ENCODE data around the gene CDH22. TPM values are rescaled to one million over a fixed set of nuclear protein-coding genes. Genes with fewer than 3 reads are reported as not detected.

The CDH22 gene
- total RNA-seq, 3 donors from 2014 or later = 0.15 to 0.66 (median 0.16) TPM

- Histone ChIP-seq H3K27me3 (peaks cover 0 to 3% of the 10 kb centered on the region in 2 donors), H3K9me3 (no peaks in the 10 kb centered on the region), H3K36me3 (no peaks in the 10 kb centered on the region), H3K27ac (no peak overlapping the region), H3K4me1 (peaks cover 0 to 5% of the 10 kb centered on the region in 2 donors), H3K4me3 (no peak overlapping the region)
- intact Hi-C loops (cut with DNase I; ENCODE audit: low total_unique reads) = no loop called here
- TF ChIP-seq, protein P1, sequence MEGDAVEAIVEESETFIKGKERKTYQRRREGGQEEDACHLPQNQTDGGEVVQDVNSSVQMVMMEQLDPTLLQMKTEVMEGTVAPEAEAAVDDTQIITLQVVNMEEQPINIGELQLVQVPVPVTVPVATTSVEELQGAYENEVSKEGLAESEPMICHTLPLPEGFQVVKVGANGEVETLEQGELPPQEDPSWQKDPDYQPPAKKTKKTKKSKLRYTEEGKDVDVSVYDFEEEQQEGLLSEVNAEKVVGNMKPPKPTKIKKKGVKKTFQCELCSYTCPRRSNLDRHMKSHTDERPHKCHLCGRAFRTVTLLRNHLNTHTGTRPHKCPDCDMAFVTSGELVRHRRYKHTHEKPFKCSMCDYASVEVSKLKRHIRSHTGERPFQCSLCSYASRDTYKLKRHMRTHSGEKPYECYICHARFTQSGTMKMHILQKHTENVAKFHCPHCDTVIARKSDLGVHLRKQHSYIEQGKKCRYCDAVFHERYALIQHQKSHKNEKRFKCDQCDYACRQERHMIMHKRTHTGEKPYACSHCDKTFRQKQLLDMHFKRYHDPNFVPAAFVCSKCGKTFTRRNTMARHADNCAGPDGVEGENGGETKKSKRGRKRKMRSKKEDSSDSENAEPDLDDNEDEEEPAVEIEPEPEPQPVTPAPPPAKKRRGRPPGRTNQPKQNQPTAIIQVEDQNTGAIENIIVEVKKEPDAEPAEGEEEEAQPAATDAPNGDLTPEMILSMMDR (IDR thresholded peaks at IDR 0.05) = no peak
- no peak for TF ChIP-seq POLR2A (IDR thresholded peaks at IDR 0.05)
- TF ChIP-seq POLR2AphosphoS5 (IDR thresholded peaks at IDR 0.05) = no peak
- no peak for DNase-seq (ENCODE audit: low spot score in 2 of 2)
Observed at GRCh38 chr20:46328200-46328882, 20.0 kb upstream of the CDH22 start.

- H3K36me3 ChIP-seq = no peaks in the 10 kb centered on the region
- peaks cover 0 to 7% of the 10 kb centered on the region in 2 donors for H3K27me3 ChIP-seq
- intact Hi-C loops (cut with DNase I; ENCODE audit: low total_unique reads) = no loop called here
- H3K4me3 ChIP-seq = no peak overlapping the region
- no peak for TF ChIP-seq POLR2AphosphoS5 (IDR thresholded peaks at IDR 0.05)
- TF ChIP-seq, protein P1 (IDR thresholded peaks at IDR 0.05) = no peak
- TF ChIP-seq POLR2A (IDR thresholded peaks at IDR 0.05) = no peak
- no peak for DNase-seq (ENCODE audit: low spot score in 2 of 2)
- H3K9me3 ChIP-seq = no peaks in the 10 kb centered on the region
- H3K4me1 ChIP-seq = peaks cover 0 to 5% of the 10 kb centered on the region in 2 donors
- no peak overlapping the region for H3K27ac ChIP-seq
Observed at GRCh38 chr20:46327557-46327956, 19.3 kb upstream of the CDH22 start.

GRCh38 chr20:46325789-46326188 lies 17.5 kb upstream of the CDH22 start:
- H3K4me1 ChIP-seq = peaks cover 0 to 5% of the 10 kb centered on the region in 2 donors
- H3K27me3 ChIP-seq = peaks cover 0 to 10% of the 10 kb centered on the region in 2 donors
- no peak for DNase-seq (ENCODE audit: low spot score in 2 of 2)
- no peaks in the 10 kb centered on the region for H3K9me3 ChIP-seq
- no peak overlapping the region for H3K27ac ChIP-seq
- intact Hi-C loops (cut with DNase I; ENCODE audit: low total_unique reads) = no loop called here
- no peak overlapping the region for H3K4me3 ChIP-seq
- no peaks in the 10 kb centered on the region for H3K36me3 ChIP-seq
- no peak for TF ChIP-seq POLR2AphosphoS5 (IDR thresholded peaks at IDR 0.05)
- TF ChIP-seq POLR2A (IDR thresholded peaks at IDR 0.05) = no peak
- TF ChIP-seq, protein P1 (IDR thresholded peaks at IDR 0.05) = no peak

DNA sequence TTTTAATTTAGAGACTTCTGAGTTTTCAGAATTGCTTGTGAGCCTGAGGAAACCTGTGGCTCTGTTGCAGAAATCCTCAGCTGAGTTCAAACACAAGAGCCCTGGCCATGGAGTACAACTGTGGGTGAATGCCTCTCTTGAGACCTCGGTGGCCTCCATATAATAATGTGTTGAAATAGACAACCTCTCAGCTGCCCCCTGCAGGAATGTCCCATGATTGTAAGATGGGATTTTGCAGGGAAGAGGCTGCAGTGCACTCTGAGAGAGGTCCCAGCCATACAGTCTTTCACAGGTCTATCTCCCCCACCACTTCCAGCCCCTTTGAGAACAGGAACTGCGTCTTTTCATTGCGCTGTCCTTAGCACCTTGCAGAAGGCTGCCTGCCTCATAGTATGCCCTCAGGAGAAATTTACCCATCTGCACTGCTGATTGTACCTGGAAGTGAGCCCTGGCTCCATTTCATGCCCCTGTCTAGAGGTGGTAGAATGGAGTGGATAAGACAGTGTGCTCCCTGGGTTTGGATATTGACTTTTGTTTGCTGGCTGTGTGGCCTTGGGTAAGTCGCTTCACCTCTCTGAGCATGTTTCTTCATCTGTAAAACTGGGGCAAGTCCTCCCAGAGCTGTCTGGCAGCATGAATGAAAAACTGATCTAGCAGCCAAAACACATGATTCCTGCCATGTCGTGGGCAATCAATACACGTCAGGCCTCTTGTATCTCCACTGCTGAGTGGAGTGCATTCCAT lies 16.8 kb upstream of the CDH22 start:
- no peak for DNase-seq (ENCODE audit: low spot score in 2 of 2)
- intact Hi-C loops (cut with DNase I; ENCODE audit: low total_unique reads) = no loop called here

More for the DNA sequence above, 16.8 kb upstream of the CDH22 start:
- Histone ChIP-seq H3K4me3 (no peak overlapping the region), H3K4me1 (peaks cover 0 to 4% of the 10 kb centered on the region in 2 donors), H3K27me3 (peaks cover 0 to 9% of the 10 kb centered on the region in 2 donors), H3K36me3 (no peaks in the 10 kb centered on the region), H3K27ac (no peak overlapping the region), H3K9me3 (no peaks in the 10 kb centered on the region)
- no peak for TF ChIP-seq POLR2A (IDR thresholded peaks at IDR 0.05)
- TF ChIP-seq, protein P1 (IDR thresholded peaks at IDR 0.05) = peak in 1 of 3 donors; percentile 11
